Mammary epithelial cell (primary cell): ENCODE data around the gene CXCL14.

Experiments
- CTCF ChIP-seq, 2 donors: IDR thresholded peaks in 1 of 2; conservative IDR thresholded peaks in 1 of 2; 2 replicates each; pipeline ENCODE4 v1.5.1; 2011 to 2012; ENCODE audit warnings: inconsistent platforms in 2 of 2, low read length in 2 of 2, mild to moderate bottlenecking in 2 of 2, control low read depth in 1 of 2, low read depth in 1 of 2; ENCODE audit not compliant: insufficient read depth in 1 of 2; ENCODE audit errors: extremely low read depth in 1 of 2
- EZH2 ChIP-seq: IDR thresholded peaks from 2 replicates; pipeline ENCODE4 v1.6.1; 2012; ENCODE audit warnings: low read length, inconsistent platforms, borderline replicate concordance

- no peak for TF ChIP-seq CTCF (conservative IDR thresholded peaks at IDR 0.05 in 1 of 2, IDR thresholded peaks at IDR 0.05 in 1 of 2; ENCODE audit: extremely low read depth in 1 of 2, insufficient read depth in 1 of 2, low read depth in 1 of 2, low read length in 2 of 2)
- TF ChIP-seq EZH2, result no peak
These were observed 18.0 kb upstream of the CXCL14 start for GRCh38 chr5:135596788-135597187.
